NCI-H1436 treated with DMSO at 0.1 percent for 48 hours (cell line): ENCODE measurements around the gene MOCS3.
"Not testable (repeated sequence)": the region's sequence is repeated elsewhere in the genome, so short reads cannot be mapped to it uniquely, and the experiment has no call there.

Experiments used
- DNase-seq: peaks from one replicate; lab custom pipeline; 2025; lab: John Stamatoyannopoulos, UW

Gene MOCS3

GRCh38 chr20:50932016-50932485 is 26.6 kb upstream of the MOCS3 start:
- no peak for DNase-seq

GRCh38 chr20:50932691-50933280 is 25.8 kb upstream of the MOCS3 start:
- DNase-seq: no peak

DNA sequence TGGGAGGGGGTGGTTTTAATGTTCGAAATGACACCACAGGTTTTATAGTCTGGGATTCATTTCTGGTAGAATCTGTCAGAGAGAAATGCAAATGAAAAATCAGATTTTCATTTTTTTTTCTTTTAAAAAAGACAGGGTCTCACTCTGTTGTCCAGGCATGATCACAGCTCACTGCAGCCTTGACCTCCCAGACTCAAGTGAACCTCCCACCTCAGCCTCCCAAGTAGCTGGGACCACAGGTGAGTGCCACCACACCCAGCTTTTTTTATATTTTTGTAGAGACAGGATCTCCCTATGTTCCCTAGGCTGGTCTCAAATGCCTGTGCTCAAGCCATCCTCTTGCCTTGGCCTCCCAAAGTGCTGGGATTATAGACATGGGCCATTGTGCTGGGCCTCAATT is 25.0 kb upstream of the MOCS3 start:
- no peak for DNase-seq

GRCh38 chr20:50943069-50943468 is 15.5 kb upstream of the MOCS3 start:
- DNase-seq: no peak

DNA sequence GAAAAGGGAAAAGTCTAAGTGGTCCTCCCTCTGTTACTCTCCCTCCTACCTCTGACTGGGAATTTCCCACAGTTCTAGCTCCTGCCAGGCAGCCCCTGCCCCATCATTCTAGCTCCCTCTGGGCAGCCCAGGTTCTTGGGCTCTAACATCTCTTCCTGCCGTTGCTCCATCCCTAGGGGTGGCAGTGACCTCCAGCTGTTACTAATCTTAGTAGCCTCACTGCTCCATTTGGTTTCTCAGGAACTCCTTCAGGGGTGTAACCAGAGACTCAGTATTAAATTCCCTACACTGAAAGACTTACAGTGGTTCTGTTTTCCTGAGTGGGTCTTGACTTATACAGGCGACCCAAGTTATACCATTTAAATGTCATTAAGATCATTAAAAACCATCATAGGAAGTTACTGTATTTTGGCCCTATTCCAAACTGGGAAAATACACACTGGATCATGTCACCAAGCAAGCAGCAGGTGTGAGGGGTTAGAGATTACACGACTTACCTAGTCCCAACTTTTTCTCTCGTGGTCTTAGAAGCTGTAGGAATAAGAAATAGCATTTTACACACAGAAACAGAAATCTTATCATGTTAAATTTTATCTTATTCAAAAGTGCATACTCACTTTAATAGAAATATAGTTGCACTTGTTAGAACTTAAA is 10.4 kb upstream of the MOCS3 start:
- no peak for DNase-seq

- DNase-seq: no peak
Measured at GRCh38 chr20:50953196-50953595, 5.4 kb upstream of the MOCS3 start.

GRCh38 chr20:50953821-50954220 is 4.8 kb upstream of the MOCS3 start:
- DNase-seq: no peak

DNA sequence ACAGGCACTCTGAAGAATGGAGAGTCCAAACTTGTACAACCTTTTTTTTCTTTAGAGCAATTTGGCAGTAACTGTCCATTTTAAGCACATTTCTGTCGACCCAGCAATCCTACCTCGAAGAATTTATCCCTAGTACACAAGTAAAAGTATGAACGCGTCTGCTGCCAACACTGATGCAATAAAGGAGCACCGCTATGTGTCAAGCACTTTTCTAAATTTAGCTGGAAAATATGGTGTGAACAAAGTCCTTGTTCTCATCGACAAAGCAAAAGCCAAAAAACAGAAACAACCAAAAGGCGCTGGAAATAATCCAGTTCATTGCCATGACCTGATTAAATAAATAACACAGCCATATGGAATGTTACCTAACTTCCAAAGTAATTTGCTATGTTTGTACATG is 1.3 kb upstream of the MOCS3 start:
- DNase-seq: no peak

DNA sequence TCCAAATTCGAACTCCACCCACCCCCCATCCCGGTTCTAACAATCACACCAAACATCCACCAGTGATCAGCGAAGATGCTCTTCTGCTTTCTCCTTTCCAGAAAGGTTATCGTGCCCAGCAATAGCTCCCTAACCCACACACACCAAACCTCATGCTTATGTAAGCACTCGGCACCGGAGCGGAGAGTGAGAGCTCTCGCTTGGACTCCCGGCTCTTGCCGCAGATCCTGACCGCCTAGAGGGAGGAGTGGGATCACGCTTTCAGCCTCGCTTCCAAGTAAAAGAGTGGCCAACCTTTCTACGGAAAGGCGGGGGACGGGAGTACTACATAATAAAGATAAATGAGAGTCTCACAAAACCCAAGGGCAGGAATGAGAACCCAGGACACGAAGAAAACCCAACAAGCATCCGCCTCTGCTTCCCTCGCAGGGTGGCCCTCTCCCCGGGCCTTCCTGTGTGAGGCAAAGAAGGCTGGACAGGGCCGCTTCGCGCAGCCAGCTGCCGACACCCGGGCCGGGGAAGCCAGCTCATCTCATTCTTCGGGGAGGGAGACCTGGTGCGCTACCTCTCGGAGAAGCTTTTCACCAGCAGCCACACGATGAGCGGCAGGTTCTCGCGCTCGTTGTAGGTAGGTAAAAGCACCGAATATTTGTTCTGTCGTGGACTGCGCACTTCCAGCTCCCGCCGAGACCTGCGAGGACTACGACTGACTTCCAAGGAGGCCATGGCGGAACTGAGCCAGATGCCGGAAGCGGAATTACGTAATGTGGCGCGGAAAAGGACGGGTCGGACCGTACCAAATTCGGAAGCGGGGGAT is 612 bp upstream of the MOCS3 start, which contains the start of gene DPM1:
TSS of gene DPM1 (minus strand) at position 735 of the 817 bp plus-strand sequence. CDS start at position 726, 9 bp downstream.
- DNase-seq: peak; percentile 69

- no peak for DNase-seq
Measured at GRCh38 chr20:50959543-50960126, 1.0 kb downstream of the MOCS3 start.

GRCh38 chr20:50967586-50967985 is 9.0 kb downstream of the MOCS3 start:
- no peak for DNase-seq

DNA sequence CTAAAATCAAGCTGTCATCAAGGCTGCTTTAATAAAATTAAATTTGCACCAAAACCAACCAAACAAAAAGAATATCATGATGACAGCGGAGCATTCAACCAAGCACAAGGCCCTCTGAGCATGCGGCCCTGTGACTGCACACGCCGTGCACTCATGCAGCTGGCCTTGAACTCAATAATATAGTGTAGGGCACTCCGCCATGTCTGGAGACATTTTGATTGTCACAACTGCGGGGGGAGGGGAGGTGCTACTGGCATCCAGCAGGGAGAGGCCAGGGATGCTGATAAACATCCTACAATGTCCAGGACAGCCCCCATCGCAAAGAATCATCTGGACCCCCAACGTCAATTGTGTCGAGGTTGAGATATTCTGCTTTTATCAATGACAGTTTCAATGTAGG is 9.7 kb downstream of the MOCS3 start:
- DNase-seq: no peak

GRCh38 chr20:50969435-50969834 is 10.8 kb downstream of the MOCS3 start:
- no peak for DNase-seq

DNA sequence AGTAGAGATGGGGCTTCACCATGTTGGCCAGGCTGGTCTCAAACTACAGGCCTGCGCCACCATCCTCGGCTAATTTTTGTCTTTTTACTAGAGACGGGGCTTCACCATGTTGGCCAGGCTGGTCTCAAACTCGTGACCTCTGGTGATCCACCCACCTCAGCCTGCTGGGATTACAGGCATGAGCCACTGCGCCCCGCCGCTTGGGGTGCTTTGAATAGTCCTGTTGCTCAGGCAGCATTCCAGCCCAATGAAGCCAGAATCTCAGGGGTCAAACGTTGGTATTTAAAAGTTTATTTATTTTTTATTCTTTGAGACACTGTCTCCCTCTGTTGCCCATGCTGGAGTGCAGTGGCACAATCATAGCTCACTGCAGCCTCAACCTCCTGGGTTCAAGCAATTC is 11.3 kb downstream of the MOCS3 start:
- DNase-seq: no peak

DNA sequence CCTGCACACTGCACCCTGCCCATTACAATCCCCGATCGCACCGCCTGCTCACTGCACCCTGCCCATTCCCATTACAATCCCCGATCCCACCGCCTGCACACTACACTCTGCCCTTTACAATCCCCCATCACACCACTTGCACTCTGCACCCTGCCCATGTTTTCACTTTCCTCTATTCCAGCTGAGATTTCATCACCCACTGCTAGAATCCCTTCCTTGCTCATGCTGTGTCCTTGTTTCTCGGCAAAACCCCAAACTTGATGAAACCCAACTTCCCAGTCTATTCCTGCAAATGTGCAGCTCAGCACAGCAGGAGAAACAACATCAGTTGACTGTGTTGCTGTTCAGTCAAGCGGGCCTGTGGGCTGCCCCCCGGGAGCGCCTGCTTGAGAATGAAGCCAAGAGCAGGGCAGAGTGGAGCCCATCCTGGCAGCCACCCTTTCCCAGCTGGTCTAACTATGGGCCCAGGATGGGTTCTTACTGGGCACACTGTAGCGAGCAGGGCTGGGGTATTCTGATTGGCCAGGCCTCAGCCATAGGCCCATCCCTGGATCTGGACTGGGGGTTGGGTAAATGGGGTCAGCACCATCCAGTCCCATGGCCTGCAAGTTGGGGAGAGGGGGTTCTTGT is 17.2 kb downstream of the MOCS3 start:
- DNase-seq: no peak

GRCh38 chr20:50977066-50978021 is 18.7 kb downstream of the MOCS3 start:
- no peak for DNase-seq

- DNase-seq: not testable (repeated sequence)
Measured at GRCh38 chr20:50978533-50978932, 19.9 kb downstream of the MOCS3 start.

DNA sequence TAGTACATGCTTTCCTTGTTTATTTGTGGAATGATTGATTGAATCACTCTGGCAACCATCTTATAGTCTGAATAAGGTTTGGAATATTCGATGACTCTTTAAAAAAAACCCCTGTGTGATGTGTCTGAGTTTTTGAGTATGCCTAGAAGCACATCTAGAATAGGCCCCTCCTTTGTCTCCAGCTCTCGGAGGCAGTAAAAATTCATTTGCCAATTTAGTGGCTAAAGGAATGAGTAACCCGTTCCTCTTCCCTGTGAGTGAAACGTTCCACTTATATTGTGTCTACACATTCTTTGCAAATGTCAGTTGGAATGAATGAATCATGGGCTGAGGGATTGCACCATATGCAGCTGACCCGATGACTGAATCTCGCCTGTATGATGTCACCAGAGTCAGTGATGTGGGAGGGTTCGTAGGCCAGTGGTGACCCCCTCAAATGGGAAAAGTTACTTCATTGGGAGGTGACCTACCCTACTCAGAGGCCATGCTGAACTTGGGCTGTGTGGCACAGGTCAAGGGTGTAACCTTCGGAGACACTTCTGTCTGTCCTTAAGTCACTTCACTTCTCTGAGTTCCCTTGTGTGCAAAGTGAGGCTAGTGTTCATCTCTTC is 21.6 kb downstream of the MOCS3 start:
- DNase-seq: no peak

- no peak for DNase-seq
Measured at GRCh38 chr20:50980851-50981713, 22.5 kb downstream of the MOCS3 start.

GRCh38 chr20:50981714-50982048 is 23.1 kb downstream of the MOCS3 start:
- no peak for DNase-seq
